ENCODE measurements around the gene GSAP.
"Not testable (repeated sequence)": the region's sequence is repeated elsewhere in the genome, so short reads cannot be mapped to it uniquely, and the experiment has no call there.

The GSAP gene

GRCh38 chr7:77353911-77354310 lies 62.2 kb downstream of the GSAP start:
- DNase-seq: no peak

- DNase-seq: no peak
These were observed 62.8 kb downstream of the GSAP start for GRCh38 chr7:77353407-77353721.

- no peak for DNase-seq
These were observed 63.3 kb downstream of the GSAP start for GRCh38 chr7:77352665-77353406.

GRCh38 chr7:77351539-77352004 lies 64.6 kb downstream of the GSAP start:
- DNase-seq: peak; percentile 56

GRCh38 chr7:77349141-77349540 lies 67.0 kb downstream of the GSAP start:
- DNase-seq: no peak

GRCh38 chr7:77348371-77348813 lies 67.8 kb downstream of the GSAP start:
- no peak for DNase-seq

GRCh38 chr7:77346441-77346840 lies 69.7 kb downstream of the GSAP start:
- DNase-seq: no peak

GRCh38 chr7:77345426-77345825 lies 70.7 kb downstream of the GSAP start:
- DNase-seq: not testable (repeated sequence)

- no peak for DNase-seq
These were observed 76.4 kb downstream of the GSAP start for GRCh38 chr7:77339726-77340125.

GRCh38 chr7:77338883-77339629 lies 77.1 kb downstream of the GSAP start:
- no peak for DNase-seq

- DNase-seq: no peak
These were observed 77.9 kb downstream of the GSAP start for GRCh38 chr7:77338260-77338659.

GRCh38 chr7:77337456-77337990 lies 78.6 kb downstream of the GSAP start:
- DNase-seq: no peak

- no peak for DNase-seq
These were observed 80.6 kb downstream of the GSAP start for GRCh38 chr7:77335581-77335980.

GRCh38 chr7:77334039-77334438 lies 82.1 kb downstream of the GSAP start:
- DNase-seq: not testable (repeated sequence)

GRCh38 chr7:77331938-77332695 lies 84.0 kb downstream of the GSAP start:
- DNase-seq: no peak

GRCh38 chr7:77330169-77330882 lies 85.8 kb downstream of the GSAP start:
- DNase-seq: no peak

GRCh38 chr7:77329466-77330168 lies 86.5 kb downstream of the GSAP start:
- DNase-seq: no peak

GRCh38 chr7:77328669-77329068 lies 87.5 kb downstream of the GSAP start:
- no peak for DNase-seq

- peak; percentile 6 for DNase-seq
These were observed 88.1 kb downstream of the GSAP start for GRCh38 chr7:77327932-77328628.

GRCh38 chr7:77327067-77327931 lies 88.8 kb downstream of the GSAP start:
- DNase-seq: no peak

Data from activated effector memory CD4-positive, alpha-beta T cell treated with Interleukin-2 at 50 U/mL for 16 hours (primary cell).